Measurements from ENCODE around the gene KCNK10. TPM values are rescaled to one million over a fixed set of nuclear protein-coding genes. Genes with fewer than 3 reads are reported as not detected.
"Not testable (repeated sequence)": the region's sequence is repeated elsewhere in the genome, so short reads cannot be mapped to it uniquely, and the experiment has no call there.

The KCNK10 gene
- total RNA-seq, 1 experiment from 2014 or later = not detected

DNA sequence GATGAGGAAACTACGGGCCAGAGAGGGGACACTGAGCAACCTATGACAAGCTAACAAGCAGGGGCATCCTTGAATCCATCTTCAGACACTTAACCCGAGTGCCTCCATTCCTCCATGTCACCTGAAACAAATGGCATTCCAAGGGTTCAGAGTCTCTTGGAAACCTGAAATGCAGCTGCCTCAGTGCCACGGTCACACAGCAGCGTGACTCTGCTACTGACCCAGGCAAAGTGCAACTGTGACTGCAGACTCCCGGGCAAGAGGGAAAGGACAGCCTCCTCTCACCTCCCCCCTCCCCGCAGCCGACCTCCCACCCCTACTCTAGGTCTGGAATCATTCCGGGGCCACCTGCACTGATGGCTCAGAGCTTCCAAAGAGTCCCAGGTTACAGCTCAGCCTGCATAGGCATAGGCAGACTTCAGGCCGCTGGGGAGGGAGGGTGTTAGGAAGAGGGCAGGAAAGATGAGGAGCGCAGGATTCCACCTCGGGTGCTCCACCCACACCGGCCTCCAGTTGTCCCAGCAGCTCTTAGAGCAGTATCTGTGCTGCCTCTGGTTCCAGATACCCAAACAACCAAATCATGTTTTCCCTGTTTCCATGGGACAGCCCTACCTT, 53.2 kb downstream of the KCNK10 start:
- no peak for TF ChIP-seq EZH2 (IDR thresholded peaks at IDR 0.05; ENCODE audit: borderline replicate concordance, low read depth, low read length, poor library complexity, severe bottlenecking)
- TF ChIP-seq, protein P1, sequence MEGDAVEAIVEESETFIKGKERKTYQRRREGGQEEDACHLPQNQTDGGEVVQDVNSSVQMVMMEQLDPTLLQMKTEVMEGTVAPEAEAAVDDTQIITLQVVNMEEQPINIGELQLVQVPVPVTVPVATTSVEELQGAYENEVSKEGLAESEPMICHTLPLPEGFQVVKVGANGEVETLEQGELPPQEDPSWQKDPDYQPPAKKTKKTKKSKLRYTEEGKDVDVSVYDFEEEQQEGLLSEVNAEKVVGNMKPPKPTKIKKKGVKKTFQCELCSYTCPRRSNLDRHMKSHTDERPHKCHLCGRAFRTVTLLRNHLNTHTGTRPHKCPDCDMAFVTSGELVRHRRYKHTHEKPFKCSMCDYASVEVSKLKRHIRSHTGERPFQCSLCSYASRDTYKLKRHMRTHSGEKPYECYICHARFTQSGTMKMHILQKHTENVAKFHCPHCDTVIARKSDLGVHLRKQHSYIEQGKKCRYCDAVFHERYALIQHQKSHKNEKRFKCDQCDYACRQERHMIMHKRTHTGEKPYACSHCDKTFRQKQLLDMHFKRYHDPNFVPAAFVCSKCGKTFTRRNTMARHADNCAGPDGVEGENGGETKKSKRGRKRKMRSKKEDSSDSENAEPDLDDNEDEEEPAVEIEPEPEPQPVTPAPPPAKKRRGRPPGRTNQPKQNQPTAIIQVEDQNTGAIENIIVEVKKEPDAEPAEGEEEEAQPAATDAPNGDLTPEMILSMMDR (conservative IDR thresholded peaks at IDR 0.05; ENCODE audit: low read depth, low read length) = no peak
- CTCF ChIA-PET = no interaction called here
- Histone ChIP-seq H3K36me3 (ENCODE audit: insufficient read depth, low read length, poor library complexity, severe bottlenecking) (no peaks in the 10 kb centered on the region), H3K27ac (ENCODE audit: low read depth, low read length, poor library complexity, severe bottlenecking) (no peak overlapping the region), H3K4me3 (ENCODE audit: low read depth, low read length, poor library complexity, severe bottlenecking) (no peak overlapping the region), H3K9me3 (ENCODE audit: low read depth, low read length, poor library complexity, severe bottlenecking) (no peaks in the 10 kb centered on the region), H3K27me3 (replicated peaks; ENCODE audit: insufficient read depth, low read depth, low read length, poor library complexity) (peaks cover 50% of the 10 kb centered on the region), H3K4me1 (ENCODE audit: insufficient read depth, low read length, poor library complexity, severe bottlenecking) (no peaks in the 10 kb centered on the region)
- POLR2A ChIA-PET (ENCODE audit: low non-redundant PET) = no interaction called here
- no peak for DNase-seq (ENCODE audit: low spot score)
- no TSS peak for BruUV-seq (replicated peaks)
- intact Hi-C loops (cut with micrococcal nuclease; ENCODE audit: unreplicated experiment) = no loop called here

DNA sequence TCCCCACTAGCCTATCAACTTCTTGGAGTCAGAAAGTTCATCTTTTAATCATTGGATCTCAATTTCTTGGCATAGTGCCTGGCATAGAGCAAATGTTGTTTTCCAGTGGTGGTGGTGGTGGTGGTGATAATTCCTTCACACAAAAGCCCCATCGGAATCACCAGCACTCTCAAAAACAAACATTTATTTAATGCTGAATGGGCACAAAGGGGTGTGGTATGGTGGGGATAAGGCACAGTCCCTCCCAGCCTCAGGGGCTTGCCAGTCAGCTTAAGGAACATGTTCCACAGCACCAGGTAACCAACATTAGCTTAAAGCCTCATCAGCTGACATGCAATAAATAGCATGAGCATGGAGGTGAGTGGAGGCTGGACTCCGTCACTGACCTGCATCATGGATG, 56.6 kb downstream of the KCNK10 start:
- DNase-seq (ENCODE audit: low spot score) = no peak
- intact Hi-C loops (cut with micrococcal nuclease; ENCODE audit: unreplicated experiment) = no loop called here
- H3K9me3 ChIP-seq (ENCODE audit: low read depth, low read length, poor library complexity, severe bottlenecking) = no peaks in the 10 kb centered on the region
- ChIA-PET POLR2A (ENCODE audit: low non-redundant PET) (no interaction called here), CTCF (no interaction called here)
- H3K36me3 ChIP-seq (ENCODE audit: insufficient read depth, low read length, poor library complexity, severe bottlenecking) = no peaks in the 10 kb centered on the region
- BruUV-seq (replicated peaks) = no TSS peak
- H3K4me1 ChIP-seq (ENCODE audit: insufficient read depth, low read length, poor library complexity, severe bottlenecking) = no peaks in the 10 kb centered on the region
- H3K4me3 ChIP-seq (ENCODE audit: low read depth, low read length, poor library complexity, severe bottlenecking) = no peak overlapping the region
- peaks cover 33% of the 10 kb centered on the region for H3K27me3 ChIP-seq (replicated peaks; ENCODE audit: insufficient read depth, low read depth, low read length, poor library complexity)
- TF ChIP-seq, protein P1 (conservative IDR thresholded peaks at IDR 0.05; ENCODE audit: low read depth, low read length) = no peak
- no peak for TF ChIP-seq EZH2 (IDR thresholded peaks at IDR 0.05; ENCODE audit: borderline replicate concordance, low read depth, low read length, poor library complexity, severe bottlenecking)
- no peak overlapping the region for H3K27ac ChIP-seq (ENCODE audit: low read depth, low read length, poor library complexity, severe bottlenecking)

DNA sequence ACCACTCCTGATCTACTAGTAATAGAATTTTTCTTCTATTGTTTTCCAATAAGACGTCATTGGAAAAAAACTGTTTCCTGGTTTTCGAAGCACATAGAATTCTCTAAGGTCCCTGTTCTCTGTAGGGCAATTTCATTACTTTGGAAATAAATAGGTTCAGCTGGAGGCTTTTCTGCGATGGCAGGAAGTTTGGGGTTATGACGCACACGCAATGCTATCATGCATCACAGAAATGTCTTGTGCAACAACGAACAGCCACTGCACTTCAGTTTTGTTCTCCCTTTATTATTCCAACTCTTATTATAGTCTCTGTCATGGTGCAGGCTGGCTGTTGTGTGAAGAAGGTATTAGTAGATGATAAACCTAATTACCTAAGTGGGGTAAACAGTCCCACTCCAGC, 59.0 kb downstream of the KCNK10 start:
- Histone ChIP-seq H3K4me3 (ENCODE audit: low read depth, low read length, poor library complexity, severe bottlenecking) (no peak overlapping the region), H3K27me3 (replicated peaks; ENCODE audit: insufficient read depth, low read depth, low read length, poor library complexity) (peaks cover 18% of the 10 kb centered on the region), H3K36me3 (ENCODE audit: insufficient read depth, low read length, poor library complexity, severe bottlenecking) (no peaks in the 10 kb centered on the region), H3K27ac (ENCODE audit: low read depth, low read length, poor library complexity, severe bottlenecking) (no peak overlapping the region), H3K9me3 (ENCODE audit: low read depth, low read length, poor library complexity, severe bottlenecking) (no peaks in the 10 kb centered on the region), H3K4me1 (ENCODE audit: insufficient read depth, low read length, poor library complexity, severe bottlenecking) (no peaks in the 10 kb centered on the region)
- no peak for DNase-seq (ENCODE audit: low spot score)
- intact Hi-C loops (cut with micrococcal nuclease; ENCODE audit: unreplicated experiment) = no loop called here
- CTCF ChIA-PET = no interaction called here
- POLR2A ChIA-PET (ENCODE audit: low non-redundant PET) = no interaction called here
- TF ChIP-seq, protein P1 (conservative IDR thresholded peaks at IDR 0.05; ENCODE audit: low read depth, low read length) = no peak
- no peak for TF ChIP-seq EZH2 (IDR thresholded peaks at IDR 0.05; ENCODE audit: borderline replicate concordance, low read depth, low read length, poor library complexity, severe bottlenecking)
- BruUV-seq (replicated peaks) = no TSS peak

DNA sequence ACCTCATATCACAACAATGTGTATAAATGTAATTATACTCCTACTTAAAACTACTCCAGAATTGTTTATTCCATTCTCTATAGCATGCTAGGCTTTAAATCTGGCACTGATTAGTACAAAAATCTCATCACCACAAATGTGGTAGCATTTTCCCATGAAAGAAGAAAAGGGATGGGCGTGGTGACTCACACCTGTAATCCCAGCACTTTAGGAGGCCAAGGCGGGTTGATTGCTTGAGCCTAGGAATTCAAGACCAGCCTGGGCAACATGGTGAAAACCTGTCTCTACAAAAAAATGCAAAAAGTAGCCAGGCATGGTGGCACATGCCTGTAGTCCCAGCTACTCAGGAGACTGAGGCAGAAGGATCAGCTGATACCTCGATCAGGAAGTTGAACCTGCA, 61.8 kb downstream of the KCNK10 start:
- H3K36me3 ChIP-seq (ENCODE audit: insufficient read depth, low read length, poor library complexity, severe bottlenecking); POLR2A ChIA-PET (ENCODE audit: low non-redundant PET); H3K4me3 ChIP-seq (ENCODE audit: low read depth, low read length, poor library complexity, severe bottlenecking): not testable (repeated sequence)

More for the DNA sequence above, 61.8 kb downstream of the KCNK10 start:
- H3K9me3 ChIP-seq (ENCODE audit: low read depth, low read length, poor library complexity, severe bottlenecking); DNase-seq (ENCODE audit: low spot score); CTCF ChIA-PET; H3K4me1 ChIP-seq (ENCODE audit: insufficient read depth, low read length, poor library complexity, severe bottlenecking); intact Hi-C loops (cut with micrococcal nuclease; ENCODE audit: unreplicated experiment); BruUV-seq (replicated peaks); H3K27me3 ChIP-seq (replicated peaks; ENCODE audit: insufficient read depth, low read depth, low read length, poor library complexity); H3K27ac ChIP-seq (ENCODE audit: low read depth, low read length, poor library complexity, severe bottlenecking): not testable (repeated sequence)
